ENCODE data around the gene RREB1. TPM values are rescaled to one million over a fixed set of nuclear protein-coding genes. Genes with fewer than 3 reads are reported as not detected.
A peak's percentile ranks its signal among the peaks of the same experiment; 100 is the strongest.

RREB1 gene
- total RNA-seq, 3 donors from 2014 or later, result 64.9 to 85.9 (median 74.7) TPM

DNA sequence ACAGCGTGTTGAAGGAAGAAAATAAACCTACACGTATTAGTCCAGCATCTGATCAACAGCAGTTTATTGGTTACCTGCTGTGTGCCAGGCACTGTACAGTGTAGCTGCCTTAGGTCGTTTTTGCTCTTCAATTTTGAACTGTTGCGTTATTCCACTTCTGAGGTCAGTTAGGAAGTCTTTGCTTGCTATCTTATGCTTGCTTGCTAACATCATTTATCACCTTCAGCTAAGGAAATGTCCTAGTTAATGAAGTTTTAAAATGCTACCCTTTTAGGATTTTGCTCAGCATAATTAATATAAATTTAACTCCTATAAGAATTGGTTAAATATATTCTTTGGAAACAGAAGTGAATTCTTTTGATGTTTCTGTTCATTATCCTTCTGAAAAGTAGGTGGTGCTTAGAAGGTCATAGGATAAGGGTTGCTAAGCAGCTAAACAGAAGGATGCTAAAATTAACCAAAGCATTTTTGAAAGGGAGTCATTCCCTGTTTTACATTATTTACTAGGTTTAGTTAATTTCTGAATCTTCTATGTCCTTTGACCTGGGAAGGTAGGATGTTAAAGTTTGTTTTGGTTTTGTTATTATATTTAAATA is 3.4 kb downstream of the RREB1 start:
- no peak for ATAC-seq
- peaks cover 41% of the 10 kb centered on the region for H3K4me1 ChIP-seq (ENCODE audit: low read depth)

DNA sequence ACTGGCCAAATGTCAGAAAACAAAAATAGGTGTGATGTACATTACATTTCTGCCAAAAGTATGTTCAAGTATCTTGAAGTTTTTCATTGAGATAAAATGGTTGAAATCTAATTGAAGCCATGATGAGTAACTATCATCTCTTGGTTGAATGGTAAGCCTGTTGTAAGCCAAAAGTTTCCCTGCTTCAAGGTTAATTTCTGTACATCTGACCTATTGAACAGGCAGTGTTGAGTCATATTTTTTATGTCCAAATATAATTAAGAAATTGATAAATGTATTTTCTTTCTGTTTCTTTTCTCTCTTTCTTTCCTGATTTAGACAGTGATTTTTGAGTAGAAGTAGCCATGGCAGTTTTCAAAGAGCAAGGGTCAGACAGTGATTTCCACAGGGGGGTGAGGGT is 4.4 kb downstream of the RREB1 start:
- no peaks in the 10 kb centered on the region for H3K9me3 ChIP-seq
- H3K36me3 ChIP-seq (ENCODE audit: low read depth), result no peaks in the 10 kb centered on the region
- ATAC-seq (no peak), DNase-seq (no peak)
- peaks cover 46% of the 10 kb centered on the region for H3K4me1 ChIP-seq (ENCODE audit: low read depth)
- no peak overlapping the region for H3K4me3 ChIP-seq
- TF ChIP-seq, protein P1, sequence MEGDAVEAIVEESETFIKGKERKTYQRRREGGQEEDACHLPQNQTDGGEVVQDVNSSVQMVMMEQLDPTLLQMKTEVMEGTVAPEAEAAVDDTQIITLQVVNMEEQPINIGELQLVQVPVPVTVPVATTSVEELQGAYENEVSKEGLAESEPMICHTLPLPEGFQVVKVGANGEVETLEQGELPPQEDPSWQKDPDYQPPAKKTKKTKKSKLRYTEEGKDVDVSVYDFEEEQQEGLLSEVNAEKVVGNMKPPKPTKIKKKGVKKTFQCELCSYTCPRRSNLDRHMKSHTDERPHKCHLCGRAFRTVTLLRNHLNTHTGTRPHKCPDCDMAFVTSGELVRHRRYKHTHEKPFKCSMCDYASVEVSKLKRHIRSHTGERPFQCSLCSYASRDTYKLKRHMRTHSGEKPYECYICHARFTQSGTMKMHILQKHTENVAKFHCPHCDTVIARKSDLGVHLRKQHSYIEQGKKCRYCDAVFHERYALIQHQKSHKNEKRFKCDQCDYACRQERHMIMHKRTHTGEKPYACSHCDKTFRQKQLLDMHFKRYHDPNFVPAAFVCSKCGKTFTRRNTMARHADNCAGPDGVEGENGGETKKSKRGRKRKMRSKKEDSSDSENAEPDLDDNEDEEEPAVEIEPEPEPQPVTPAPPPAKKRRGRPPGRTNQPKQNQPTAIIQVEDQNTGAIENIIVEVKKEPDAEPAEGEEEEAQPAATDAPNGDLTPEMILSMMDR (IDR thresholded peaks at IDR 0.05), result no peak
- intact Hi-C loops (cut with DNase I, micrococcal nuclease), result no loop called here

More for the DNA sequence above, 3.4 kb downstream of the RREB1 start:
- TF ChIP-seq, protein P1 (IDR thresholded peaks at IDR 0.05), result no peak
- intact Hi-C loops (cut with DNase I, micrococcal nuclease), result no loop called here
- no peaks in the 10 kb centered on the region for H3K9me3 ChIP-seq
- DNase-seq, result no peak
- no peak overlapping the region for H3K4me3 ChIP-seq
- no peaks in the 10 kb centered on the region for H3K36me3 ChIP-seq (ENCODE audit: low read depth)

DNA sequence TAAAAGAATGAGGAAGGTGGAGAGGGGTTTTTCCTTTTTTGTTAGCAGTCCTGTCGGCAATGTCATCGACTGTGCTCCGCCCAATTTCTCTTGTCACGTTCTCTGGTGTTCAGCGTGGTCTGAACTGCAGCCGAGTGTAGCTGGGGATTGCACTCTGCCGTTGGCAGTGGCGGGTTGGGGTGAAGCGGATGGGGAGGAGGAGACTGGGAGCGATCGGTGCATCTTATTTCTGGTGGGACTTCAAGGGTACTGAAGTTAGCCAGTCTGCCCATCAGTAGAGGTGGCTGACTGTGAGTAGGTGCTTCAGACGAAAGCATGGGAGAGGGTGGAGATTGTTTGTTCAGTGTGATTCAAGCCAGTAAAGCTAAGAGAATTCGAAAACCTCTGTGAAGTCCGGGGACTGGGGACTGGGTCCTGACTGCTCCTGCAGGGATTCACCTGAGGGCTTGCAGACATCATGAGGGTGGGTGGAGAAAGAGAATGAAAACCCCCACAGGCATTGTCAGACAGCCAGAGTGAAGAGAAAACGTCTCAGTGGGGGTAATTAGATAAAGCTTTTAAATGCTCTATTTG is 5.1 kb downstream of the RREB1 start:
- ATAC-seq (peak; percentile 48), DNase-seq (peak in 2 of 3 donors; percentile 63 to 66)
- no peaks in the 10 kb centered on the region for H3K9me3 ChIP-seq
- intact Hi-C loops (cut with DNase I, micrococcal nuclease), result no loop called here
- H3K36me3 ChIP-seq (ENCODE audit: low read depth), result no peaks in the 10 kb centered on the region
- TF ChIP-seq, protein P1 (IDR thresholded peaks at IDR 0.05), result no peak
- H3K4me1 ChIP-seq (ENCODE audit: low read depth), result peaks cover 46% of the 10 kb centered on the region
- H3K4me3 ChIP-seq, result no peak overlapping the region

DNA sequence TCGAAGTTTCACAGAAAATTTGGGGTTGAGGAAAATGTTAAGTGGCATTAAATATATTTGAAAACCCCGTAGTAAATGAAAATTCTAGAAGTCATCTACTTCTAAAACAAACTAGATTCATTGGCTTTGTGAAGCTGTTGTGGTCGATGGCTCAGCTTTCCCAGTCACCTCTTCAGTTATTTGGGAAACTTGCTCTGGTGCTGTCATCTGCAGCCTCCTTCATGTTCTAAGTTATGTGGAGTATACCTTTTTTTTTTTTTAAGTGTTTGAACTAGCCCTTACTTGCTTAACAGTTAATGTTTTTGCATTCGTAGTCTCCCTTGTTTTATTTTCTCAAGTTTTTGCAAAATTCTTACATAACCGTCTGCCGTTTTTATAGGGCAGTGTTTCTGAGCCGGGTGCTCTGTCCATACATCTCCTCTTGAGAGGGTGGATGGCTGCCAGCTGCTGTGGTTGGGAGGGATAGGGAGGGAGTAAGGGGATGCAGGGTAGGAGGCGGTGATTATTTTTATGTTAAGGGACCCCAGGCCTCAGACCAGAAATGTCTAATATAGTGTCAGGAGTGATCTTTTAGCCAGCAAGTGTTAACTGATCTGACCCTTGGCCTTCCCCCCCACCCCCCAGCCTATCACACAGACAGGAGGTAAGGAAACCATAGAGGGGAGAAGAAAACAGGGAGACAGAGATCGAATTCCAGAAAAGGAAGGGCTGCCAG is 7.1 kb downstream of the RREB1 start:
- no peaks in the 10 kb centered on the region for H3K36me3 ChIP-seq (ENCODE audit: low read depth)
- H3K4me3 ChIP-seq, result no peak overlapping the region
- H3K9me3 ChIP-seq, result no peaks in the 10 kb centered on the region
- H3K4me1 ChIP-seq (ENCODE audit: low read depth), result peaks cover 56% of the 10 kb centered on the region
- ATAC-seq (no peak), DNase-seq (no peak)
- TF ChIP-seq, protein P1 (IDR thresholded peaks at IDR 0.05), result no peak
- intact Hi-C loops (cut with DNase I, micrococcal nuclease), result no loop called here

DNA sequence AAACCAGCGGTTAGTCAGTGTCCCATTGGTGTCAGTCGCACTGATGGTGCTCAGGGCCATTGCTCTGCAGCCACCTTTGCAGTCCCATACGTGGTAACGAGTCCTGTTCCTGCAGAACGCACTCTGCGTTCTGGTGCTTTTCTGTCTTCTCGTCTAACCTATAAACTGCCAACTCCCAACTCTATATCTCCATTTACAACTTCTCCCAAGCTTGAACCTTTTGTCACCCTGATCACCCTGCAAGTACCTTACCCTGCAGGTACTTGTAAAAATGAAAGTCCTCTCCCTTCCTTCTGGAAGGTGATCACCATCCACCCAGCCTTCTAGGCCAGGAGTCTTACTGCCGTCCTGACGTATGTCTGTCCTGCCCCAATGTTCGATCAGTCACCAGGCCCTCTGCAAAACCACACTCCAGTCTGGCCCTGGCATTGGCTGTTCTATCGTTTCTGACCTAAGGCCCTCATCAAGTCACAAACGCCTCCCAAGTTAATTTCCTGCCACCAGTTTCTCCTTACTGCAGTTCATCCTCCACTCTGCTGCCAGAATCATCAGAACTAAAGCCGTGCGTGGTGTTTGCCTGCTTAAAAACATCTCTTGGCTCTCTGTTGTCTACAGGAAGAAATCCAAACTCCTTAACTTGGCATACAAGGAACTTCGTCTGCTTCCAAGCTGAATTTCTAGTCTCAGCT is 7.9 kb downstream of the RREB1 start:
- H3K4me1 ChIP-seq (ENCODE audit: low read depth), result peaks cover 56% of the 10 kb centered on the region

More for the DNA sequence above, 7.9 kb downstream of the RREB1 start:
- Histone ChIP-seq H3K4me3 (no peak overlapping the region), H3K9me3 (no peaks in the 10 kb centered on the region), H3K36me3 (ENCODE audit: low read depth) (no peaks in the 10 kb centered on the region)
- ATAC-seq, result peak; percentile 83
- intact Hi-C loops (cut with DNase I, micrococcal nuclease), result no loop called here
- peak in 2 of 3 donors; percentile 59 to 62 for DNase-seq
- TF ChIP-seq, protein P1 (IDR thresholded peaks at IDR 0.05), result no peak

Measured in mucosa of descending colon (tissue), 3 donors.